ENCODE data around the gene SLC45A1. TPM values are rescaled to one million over a fixed set of nuclear protein-coding genes. Genes with fewer than 3 reads are reported as not detected.

Gene SLC45A1
- total RNA-seq, 1 donor from 2014 or later: 1.2 TPM

GRCh38 chr1:8335246-8335645 lies 17.3 kb downstream of the SLC45A1 start:
- no peak for DNase-seq (ENCODE audit: low read depth, low spot score)

- no peak for DNase-seq (ENCODE audit: low read depth, low spot score)
Observed at GRCh38 chr1:8337776-8338525, 20.0 kb downstream of the SLC45A1 start.

DNA sequence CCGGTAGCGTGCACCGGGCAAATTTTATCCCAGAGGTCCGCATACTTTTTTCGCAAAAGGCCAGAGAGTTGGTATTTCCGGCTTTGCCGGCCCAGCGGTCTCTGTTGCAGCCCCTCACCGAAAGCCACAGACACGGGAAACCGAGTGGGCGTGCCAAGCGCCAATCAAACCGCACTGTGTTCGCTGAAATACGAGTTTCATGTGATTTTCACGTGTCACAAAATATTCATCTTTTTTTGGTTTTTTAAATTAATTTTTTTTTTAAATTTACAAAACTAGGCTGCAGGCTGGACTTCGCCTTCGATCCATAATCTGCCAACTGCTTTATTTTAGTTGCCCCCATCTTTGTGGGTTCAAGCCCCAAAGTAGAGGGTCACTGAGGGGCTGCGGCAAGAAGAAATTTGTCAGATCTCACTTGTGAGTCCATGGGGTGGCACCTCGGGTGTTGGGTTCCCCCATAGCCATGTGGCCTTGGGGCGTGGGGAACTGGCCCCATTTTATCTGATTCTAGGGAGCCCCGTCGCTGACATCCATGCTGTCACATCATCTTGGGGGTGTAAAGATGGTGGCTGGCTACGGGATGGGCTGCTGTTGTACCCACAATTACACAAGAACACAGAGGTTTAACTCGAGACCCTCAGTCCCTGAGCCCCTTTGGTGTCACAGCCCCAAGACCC lies 20.8 kb downstream of the SLC45A1 start:
- DNase-seq (ENCODE audit: low read depth, low spot score): no peak

DNA sequence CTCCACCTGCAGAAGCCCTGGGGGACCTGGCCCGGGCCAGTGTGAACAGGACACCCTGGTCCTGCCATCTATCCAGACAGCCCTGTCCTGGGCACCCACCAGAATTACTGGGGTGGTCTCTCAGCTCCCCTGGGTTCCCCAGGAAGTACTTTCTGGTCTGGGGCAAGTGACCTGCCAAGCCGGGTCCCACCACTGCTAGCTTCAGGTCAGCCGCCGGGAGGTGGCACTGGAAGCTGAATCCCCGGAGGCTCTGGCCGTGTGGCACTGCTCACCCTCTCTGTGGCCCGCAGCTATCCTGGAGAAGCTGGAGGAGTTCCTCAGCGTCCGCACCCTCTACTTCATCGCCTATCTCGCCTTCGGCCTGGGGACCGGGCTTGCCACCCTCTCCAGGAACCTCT lies 21.3 kb downstream of the SLC45A1 start:
- DNase-seq (ENCODE audit: low read depth, low spot score): no peak

DNA sequence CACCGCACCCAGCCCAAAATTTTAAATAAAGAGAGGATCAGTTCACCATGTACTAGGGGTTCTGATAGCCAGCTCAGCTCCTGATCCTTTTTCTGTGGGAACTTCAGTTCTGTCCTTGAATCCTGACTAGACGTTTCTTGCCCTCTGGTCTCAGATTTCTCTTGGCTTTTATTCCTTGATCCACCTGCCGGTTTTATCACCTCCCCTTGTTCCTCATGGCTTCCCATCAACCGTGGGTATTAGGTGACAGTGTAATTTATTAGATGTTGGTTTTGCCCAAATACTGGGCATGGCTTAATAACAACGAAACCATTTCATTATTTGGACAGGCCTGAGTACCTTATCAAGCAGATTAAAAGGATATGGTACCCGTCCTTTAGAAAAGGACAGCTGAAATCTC lies 22.5 kb downstream of the SLC45A1 start:
- no peak for DNase-seq (ENCODE audit: low read depth, low spot score)

DNA sequence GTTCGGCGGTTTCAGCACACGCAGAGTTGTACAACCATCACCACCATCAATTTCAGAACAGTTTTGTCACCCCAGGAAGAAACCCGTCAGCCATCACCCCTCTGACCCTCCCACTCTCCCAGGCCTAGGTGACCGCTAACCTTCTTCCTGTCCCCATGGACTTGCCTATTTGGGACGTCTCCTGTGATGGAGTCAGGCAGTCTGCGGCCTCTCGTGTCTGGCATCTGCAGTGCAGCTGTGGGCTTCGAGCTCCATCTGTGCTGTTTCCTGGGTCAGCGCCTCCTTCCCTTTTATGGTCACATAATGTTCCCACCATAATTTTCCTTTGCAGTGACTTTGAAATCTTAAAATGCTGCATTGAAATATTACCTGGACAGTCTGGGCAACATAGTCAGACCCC lies 24.4 kb downstream of the SLC45A1 start:
- no peak for DNase-seq (ENCODE audit: low read depth, low spot score)

DNA sequence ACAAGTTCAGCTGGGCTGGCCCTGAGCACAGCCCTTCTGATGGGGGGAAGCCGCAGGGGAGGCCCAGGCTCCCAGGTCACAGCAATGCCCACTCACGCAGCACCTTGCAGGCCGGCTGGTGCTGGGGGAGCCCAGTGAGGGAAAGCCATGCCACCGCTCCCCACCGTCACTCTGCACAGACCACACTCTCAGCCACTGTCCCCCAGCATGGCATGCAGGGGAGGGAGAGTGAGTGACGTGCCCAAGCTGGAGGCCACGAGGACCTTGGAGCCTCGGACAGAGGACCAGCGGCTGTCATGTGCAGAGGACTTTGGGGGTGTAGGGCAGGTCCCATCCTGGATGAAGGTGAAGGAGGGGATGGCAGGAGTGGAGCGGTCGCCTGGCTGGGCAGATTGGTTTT lies 25.1 kb downstream of the SLC45A1 start:
- DNase-seq (ENCODE audit: low read depth, low spot score): no peak

GRCh38 chr1:8343464-8344001 lies 25.6 kb downstream of the SLC45A1 start:
- DNase-seq (ENCODE audit: low read depth, low spot score): peak; percentile 63

GRCh38 chr1:8344893-8345507 lies 27.1 kb downstream of the SLC45A1 start:
- no peak for DNase-seq (ENCODE audit: low read depth, low spot score)

DNA sequence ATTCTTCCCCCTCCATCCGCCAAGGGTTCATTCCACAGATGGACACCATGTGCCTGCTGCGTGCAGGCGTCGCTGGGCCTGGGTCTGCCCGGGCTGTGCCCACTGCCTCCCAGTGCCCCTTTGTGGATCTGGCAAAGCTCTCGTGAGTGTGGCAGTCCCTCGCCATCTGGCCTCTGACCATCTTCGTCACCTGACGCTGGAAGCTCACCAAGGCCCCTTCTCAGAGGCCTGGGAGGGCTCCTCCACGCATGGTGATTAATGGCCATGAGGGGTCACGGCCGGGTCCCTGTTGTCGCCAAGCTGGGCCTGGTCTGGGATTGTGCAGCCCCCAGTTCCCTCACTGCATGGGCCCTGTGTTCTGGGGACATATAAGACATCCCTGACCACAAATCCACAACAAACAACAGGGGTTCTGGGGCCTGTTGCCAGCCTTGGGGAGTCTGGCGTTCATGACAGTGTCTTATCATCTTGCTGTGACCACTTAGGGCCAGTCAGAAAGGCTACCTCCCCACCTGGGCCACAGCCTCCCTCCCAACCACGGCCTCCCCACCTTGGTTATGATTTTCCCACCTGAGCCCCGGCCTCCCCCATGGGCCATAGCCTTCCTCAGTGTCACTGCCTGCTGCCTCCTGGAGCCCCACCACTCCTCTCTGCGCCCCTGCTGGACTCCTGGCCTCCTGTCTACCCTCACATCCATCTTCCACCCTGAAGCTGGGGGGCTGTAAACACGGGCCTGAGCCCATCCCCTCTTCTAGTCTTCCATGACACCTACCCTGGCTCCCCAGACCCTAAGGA lies 27.9 kb downstream of the SLC45A1 start:
- DNase-seq (ENCODE audit: low read depth, low spot score): no peak

- DNase-seq (ENCODE audit: low read depth, low spot score): no peak
Observed at GRCh38 chr1:8347635-8348034, 29.7 kb downstream of the SLC45A1 start.

- DNase-seq (ENCODE audit: low read depth, low spot score): no peak
Observed at GRCh38 chr1:8348047-8348776, 30.3 kb downstream of the SLC45A1 start.

DNA sequence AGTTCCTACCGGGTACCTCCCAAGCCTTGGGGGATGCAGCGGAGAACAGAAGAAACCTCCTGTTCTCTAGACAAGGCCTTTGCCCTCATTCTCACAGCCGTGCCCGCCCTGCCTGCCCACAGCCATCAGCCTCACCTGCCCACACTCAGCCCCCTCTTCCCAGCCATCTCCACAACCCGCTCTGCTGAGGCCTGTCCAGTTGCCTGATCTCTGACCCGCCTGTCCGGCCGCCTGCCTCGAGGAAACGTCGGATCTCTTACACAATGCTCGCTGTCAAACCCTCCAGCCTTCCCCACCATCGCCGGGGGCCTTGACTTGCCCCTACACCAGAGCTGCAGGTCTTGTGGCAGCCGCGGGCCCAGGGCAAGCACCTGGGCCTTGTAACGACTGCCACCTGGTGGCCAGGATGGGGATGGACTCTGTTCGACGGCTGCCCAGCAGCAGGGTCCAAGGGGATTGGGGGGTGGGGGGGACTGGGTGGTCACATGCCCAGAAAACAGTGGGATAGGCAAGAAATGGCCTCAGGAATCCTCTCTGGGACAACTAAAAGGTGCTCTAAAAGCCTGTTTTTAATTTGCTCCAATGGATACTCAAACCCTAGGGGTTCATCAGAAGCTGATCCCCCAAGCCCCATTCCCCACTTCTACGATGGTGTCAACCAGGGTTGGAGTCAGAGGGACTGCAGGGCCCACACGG lies 31.0 kb downstream of the SLC45A1 start:
- DNase-seq (ENCODE audit: low read depth, low spot score): no peak

- no peak for DNase-seq (ENCODE audit: low read depth, low spot score)
Observed at GRCh38 chr1:8349473-8349865, 31.6 kb downstream of the SLC45A1 start.

GRCh38 chr1:8349961-8350360 lies 32.0 kb downstream of the SLC45A1 start:
- no peak for DNase-seq (ENCODE audit: low read depth, low spot score)

DNA sequence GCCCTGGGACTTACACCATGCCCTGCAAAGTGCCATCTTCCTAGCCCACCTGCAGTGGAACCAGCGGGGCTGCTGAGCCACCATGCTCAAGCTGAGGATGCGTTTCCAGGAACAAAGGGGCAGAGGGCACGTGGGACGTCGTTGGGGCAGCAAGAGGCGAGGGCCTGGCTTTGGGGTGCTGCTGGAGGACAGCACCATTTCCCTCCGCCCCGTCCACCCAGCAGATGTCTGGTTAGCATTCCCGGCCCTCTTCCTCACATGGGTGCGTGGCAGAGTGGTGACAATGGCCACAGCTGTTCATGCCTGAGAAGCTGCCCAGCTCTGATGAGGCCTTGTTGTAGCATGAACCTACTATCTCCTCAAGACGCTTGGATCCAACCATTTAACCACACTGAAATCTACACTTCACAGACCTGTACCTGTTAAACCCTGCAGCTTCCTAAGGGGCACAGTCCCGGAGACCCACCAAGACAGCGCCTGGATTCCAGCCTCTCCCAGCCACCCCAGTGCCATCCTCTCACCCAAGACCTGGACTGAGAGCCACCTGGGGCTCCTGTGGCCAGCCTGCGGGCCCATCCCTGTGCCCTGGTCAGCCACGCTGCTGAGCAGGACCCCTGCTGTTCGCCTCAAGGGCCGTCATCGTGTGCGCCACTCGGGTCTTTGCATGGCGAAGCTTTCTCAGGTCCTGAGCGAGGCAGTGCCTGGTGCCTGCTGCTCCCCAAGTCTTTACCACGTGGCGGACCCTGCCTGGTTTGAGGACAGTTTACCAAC lies 33.2 kb downstream of the SLC45A1 start:
- DNase-seq (ENCODE audit: low read depth, low spot score): no peak

GRCh38 chr1:8351693-8352470 lies 34.0 kb downstream of the SLC45A1 start:
- DNase-seq (ENCODE audit: low read depth, low spot score): no peak

DNA sequence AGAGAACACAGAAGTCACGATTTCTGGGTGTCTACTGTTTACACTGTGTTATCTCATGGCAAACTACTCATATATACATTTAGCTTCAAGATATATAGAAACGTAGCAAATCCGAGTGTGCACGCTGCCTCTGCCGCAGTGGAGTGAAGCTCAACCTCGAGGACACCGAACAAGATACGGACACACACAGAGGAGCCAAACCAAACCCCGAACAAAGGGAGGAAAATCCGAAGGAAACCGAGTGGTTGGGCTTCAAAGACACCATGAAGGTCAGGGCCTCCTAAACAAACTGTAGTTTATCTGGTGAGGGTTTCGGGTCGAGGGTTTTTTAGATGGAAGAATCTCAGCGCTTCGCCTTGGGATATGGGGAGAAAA lies 34.5 kb downstream of the SLC45A1 start:
- no peak for DNase-seq (ENCODE audit: low read depth, low spot score)
